Inflammatory macrophage (primary cell): ENCODE measurements around the gene NUDT7.

Experiments
- DNase-seq, 2 donors: peaks; one replicate each; pipeline ENCODE4 v3.0.0-alpha.2; 2020 to 2022

Gene NUDT7

DNA sequence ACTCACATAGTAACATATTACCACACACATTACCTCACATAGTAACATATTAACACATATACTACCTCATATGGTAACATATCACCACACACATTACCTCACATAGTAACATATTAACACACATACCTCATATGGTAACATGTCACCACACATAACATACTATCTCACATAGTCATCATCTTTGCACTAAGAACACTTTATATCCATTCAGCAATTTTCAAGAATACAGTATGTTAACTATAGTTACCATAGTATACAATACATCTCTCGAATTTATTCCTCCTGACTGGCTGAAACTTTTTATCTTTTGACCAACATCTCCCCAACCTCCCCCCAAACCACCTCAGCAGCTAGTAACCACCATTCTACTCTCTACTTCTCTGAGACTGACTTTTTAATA, 7.6 kb downstream of the NUDT7 start:
- DNase-seq, result no peak

DNA sequence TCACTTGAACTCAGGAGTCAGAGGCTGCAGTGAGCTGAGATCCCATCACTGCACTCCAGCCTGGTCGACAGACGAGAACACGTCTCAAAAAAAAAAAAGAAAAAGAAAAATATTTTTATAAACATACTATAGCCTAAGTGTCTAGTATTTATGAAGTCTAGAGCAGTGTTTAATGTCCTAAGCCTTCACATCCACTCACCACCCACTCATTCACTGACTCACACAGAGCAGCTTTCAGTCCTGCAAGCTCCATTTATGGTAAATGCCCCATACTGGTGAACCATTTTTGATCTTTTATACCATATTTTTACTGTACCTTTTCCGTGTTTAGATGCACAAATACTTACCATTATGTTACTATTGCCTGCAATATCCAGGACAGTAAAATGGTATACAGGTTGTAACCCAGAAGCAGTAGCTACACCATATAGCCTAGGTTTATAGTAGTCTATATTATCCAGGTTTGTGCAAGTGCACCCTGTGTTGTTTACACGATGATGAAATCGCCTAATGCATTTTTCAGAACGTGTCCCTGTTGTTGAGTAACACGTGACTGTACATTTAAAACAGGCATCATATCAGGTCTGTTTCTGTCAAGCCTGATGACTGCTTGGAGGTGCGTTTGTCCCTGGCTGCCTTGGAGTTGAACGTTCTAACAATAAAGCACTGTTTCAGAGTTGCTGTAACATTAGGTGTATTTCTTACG, 10.1 kb downstream of the NUDT7 start:
- DNase-seq, result peak; percentile 32 to 70

DNA sequence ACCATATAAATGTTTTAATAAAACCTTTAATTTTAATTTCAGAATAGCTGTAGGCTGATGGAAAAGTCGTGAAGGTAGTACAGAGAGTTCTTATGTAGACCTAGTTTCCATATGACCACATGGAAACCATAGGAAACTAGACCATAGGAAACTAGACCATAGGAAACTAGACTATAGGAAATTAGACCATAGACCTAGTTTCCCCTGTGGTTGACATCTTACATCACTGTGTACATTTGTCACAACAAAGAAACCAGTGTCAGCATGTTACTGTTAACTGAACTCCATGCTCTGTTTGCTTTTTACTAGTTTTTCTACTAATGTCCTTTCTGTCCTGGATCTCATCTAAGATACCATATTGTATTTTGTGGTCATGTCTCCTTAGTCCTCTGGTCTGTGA, 14.6 kb downstream of the NUDT7 start:
- peak in 1 of 2 donors; percentile 4 for DNase-seq

DNA sequence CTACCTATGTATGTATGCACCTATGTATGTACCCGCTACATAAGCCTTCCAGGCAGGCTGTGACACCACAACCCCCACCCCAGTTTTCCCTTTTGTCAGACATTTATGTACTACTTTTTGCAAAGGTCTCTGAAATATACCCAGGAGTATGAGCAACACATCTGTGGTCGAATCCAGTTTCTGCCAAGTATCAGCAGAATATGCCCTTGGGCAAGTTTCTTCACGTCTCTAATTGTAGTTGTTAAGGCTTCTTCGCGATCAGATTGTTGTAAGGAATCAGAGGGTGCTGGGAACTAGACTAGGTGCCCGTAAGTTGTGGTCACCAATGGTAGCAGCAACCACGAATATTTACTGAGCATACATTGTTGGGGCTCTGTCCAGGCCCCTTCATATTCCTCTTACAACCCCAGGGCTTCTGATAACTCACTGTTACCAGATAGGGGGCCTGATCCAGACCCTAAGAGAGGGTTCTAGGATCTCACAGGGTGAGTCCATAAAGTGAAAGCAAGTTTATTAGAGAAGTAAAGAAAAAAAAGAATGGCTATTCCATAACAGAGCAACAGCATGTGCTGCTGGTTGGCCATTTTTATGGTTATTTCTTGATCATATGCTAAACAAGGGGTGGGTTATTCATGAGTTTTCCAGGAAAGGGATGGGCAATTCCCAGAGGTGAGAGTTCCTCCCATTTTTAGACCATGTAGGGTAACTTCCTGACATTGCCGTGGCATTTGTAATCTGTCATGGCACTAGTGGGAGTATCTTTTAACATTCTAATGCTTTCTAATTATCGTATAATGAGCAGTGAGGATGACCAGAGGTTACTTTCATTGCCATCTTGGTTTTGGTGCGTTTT, 16.6 kb downstream of the NUDT7 start:
- no peak for DNase-seq

DNA sequence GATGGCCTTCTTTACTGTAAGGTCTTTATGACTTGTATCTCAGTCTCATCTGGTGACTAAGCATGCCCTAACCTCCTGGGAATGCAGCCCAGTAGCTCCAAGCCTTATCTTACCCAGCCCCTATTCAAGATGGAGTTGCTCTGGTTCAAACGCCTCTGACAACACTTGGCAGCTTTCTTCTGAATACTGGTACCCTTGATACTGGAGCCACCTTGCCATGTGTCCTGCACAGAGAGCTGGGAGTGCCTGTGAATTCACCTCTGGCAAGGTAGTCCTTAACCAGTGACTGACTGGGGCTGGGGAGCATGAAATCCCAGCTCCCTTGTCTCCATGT, 17.2 kb downstream of the NUDT7 start:
- no peak for DNase-seq

DNA sequence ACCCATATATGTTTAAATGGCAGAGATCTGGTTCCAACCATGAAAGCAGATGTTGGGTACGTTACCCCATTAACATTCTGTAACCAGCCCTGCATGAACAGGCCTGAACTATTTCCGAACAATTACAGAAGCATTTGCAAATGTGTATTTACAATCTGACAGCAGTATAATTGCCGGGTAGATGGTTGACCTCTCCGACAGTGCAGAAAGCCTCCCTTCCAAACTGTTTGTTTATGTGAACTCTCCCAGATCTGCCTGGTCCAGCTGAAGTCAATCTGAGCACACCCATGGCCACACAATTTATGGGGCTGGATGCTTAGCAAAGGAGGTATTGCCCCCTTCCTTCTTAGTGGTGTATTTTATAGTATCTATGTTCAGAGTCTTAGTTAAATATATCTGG, 21.8 kb downstream of the NUDT7 start:
- DNase-seq, result no peak

DNA sequence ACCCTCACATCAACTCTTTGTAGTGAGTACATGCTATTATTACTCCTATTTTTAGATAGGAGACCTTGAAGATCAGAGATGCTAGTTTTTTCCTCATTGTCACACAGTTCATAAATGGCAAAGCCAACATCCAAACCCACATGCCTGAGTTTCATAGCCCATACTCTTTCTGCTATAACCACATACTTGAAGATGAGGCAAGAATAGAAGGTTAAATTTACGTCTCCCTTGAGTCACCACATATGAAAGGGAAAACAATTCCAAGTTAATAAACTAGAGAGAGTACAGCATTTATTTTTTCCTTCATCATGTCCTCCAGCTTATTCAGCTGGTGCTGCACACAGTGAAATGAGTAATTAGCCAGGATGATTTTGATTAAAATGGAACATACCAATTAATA, 23.7 kb downstream of the NUDT7 start:
- no peak for DNase-seq

DNA sequence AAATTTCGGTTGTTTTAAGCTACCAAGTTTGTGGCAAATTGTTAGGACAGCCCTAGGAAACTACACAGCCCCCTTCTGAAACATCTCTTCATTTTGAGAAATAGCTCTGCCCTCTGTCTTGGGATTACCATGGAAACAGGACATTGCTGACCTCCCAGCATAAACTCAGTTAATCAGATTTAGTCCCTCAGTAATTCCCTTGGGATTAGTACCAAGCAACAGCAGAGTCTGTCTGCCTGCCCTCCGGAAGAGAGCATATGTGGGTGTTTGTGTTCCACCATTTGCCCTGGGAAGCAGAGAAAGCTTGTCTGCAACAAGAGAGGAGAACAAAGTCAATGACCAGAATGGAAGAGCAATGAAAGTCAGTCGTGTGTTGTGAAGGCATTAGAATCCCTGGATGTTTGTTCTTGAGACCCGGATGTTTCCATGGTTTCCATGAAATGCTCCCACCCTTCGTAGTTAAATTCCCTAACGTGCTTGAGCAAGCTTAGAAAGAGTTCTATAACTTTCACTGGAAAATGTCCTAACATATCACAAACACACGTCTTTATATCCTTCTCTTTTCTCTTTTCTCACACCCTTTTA, 26.2 kb downstream of the NUDT7 start:
- DNase-seq, result no peak

DNA sequence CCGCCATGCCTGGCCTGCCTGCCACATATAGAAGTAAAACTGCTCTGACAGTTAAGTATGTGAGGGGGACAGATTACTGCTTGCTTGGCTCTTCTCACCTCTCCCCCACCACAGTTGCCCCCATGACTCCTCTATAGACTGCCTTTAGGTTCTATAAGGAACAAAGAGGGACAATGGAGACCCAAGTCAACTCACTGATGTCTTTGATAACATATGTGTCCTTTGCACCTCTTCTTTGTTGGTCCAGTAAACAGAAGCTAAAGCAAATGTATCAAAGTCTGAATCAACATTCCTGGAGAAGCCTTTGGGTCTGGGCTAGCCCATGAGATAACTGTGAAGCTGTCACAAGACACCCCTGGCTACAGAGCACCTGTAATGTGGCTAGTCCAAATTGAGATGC, 27.1 kb downstream of the NUDT7 start:
- no peak for DNase-seq

DNA sequence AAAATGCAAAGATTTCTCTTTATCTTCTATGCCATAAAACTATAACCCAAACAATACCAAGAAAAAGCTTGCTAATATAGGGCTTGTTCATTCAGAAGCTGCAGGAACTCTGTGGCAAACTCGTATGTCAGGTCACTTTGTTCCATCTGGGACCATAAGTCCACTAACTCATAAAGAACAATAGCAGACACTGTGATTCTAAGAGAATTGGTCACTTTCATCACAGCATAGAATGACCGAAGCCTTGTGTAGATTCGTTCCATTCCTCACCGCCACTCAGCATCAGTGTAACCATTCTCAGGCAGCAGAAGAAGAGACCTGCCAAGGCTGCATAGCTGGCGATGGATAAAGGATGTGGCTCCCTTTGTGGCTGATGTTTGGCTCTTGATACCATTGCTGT, 35.7 kb downstream of the NUDT7 start:
- no peak for DNase-seq

DNA sequence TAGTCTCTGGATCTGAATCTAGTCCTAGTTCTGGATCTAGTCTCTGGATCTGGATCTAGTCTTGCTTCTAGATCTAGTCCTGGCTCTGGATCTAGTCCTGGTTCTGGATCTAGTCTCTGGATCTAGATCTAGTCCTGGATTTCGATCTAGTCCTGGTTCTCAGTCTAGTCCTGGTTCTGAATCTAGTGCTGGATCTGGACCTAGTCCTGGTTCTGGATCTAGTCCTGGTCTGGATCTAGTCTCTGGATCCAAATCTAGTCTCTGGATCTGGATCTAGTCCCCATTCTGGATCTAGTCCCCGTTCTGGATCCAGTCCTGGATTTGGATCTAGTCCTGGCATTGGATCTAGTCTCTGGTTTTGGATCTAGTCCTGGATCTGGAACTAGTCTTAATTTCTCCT, 36.2 kb downstream of the NUDT7 start:
- no peak for DNase-seq

DNA sequence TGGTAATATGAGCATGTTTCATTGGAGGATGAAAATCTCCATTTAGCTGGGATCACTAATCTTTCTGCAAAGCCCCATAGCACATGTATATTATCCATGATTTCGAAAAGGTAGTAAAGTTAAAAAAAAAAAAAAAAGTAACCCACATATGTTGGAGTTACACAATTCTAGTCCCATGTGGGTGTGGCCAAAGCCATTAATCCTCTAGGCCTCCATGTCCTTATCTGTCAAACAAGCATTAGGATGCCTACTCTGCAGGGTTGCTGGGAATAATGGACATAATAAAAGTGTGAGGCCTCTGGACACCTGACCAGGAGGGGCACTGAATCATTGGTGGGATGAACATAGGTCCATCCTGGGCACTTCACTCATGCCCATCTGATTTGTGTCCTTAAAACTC, 36.9 kb downstream of the NUDT7 start:
- no peak for DNase-seq

DNA sequence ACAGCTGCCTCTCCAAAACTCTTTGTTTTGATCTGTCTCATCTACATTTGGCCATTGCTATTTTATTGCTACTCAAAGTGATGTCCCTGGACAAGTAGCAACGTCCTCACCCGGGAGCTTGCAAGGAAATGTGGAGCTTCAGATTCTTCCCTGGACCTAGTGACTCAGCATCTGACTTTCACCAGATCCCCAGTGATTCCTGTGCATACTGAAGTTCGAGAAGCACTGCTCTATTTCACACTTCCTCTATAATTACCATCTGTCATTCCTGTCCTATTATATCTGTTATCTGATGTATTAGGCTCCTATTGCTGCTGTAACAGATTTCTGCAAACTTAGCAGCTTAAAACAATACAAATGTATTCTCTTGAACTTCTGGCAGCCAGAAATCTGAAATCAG, 37.5 kb downstream of the NUDT7 start:
- DNase-seq, result no peak

DNA sequence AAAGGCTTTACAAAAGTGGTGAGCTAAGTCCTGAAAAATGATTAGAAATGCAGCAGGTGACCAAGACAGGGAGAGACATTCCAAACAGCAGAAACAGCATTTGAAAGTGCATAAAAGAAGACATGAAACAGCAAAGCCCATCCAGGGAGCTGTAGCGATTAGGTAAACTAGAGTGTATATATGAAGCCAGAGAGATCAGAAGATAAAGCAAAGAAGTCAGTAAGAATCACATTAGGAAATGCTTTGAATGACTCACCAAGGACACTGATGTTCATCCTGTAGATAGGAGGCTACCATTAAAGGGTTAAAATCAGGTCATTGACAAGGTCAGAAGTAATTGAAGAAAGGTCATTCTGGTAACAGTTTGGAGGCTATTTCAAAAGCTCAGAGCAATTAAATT, 38.5 kb downstream of the NUDT7 start:
- DNase-seq, result no peak

DNA sequence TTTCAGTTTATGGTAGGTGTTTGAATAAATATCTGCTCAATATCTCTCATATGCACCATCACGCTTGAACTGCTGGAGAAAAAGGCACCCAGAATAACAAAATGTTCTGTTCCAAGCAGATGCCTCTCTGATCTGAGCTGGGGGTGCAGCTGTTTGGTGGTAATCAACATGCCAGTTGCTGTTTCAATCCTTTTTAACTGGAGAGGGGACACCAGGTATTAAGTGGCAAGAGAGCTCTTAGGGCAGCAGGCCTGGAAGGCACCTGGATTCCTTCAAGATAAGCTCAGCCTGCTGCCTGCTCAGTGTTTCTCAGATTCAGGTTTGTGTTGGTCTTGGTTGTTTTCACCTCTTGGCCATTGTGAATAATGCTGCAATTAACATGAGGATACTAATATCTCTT, 38.9 kb downstream of the NUDT7 start:
- no peak for DNase-seq

DNA sequence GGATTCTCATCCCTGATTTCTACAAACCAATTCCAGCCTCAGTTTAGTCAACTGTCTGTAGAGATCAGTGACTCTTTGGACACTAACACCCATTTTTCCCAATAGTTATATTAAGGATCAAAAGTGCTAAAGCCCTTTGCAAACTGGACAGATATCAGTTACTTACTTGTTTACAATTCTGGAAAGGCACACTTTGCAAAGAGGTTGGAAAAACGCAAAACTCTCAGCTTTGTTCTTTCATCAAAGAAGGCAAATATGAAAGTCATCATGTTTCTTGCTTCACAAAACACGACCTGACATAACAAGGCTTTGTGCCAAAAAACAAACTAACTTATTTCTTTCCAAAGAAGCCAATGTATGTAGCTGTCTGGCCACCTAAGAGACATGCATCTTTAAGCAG, 39.9 kb downstream of the NUDT7 start:
- DNase-seq, result no peak

DNA sequence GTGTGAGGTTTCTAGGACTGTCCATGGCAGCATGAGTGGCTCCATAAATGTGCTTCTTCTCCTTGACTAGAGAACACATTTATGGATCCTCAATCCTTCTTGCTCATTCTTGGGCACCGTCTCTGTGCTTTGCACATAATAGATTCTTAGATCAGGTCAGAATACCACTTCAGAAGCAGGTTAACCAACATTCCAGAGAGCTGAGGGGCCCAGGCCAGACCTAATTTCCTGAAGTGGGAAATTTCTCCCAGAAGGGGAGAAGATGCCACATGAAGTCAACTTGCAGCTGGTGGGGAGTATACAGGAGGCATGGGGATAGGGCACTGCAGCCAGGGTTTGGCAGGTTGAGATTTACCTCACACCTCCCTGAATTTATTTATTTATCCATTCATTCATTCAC, 41.7 kb downstream of the NUDT7 start:
- DNase-seq, result no peak

DNA sequence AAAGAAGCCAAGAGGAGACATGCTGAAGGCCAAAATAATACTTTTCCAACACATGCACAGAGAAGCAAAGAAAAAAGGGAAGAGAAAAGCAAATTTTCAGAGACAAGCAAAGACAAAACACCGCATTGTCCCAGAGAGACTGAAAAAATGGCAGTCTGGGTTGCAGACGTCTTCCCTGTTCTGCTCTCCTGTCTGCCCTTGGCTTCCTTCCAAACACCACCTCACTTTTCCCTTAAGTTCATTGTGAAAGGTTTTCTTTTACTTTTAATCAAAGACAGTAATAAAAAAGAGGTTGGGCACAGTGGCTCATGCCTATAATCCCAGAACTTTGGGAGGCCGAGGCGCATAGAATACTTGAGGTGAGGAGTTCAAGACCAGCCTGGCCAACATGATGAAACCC, 44.9 kb downstream of the NUDT7 start:
- no peak for DNase-seq

DNA sequence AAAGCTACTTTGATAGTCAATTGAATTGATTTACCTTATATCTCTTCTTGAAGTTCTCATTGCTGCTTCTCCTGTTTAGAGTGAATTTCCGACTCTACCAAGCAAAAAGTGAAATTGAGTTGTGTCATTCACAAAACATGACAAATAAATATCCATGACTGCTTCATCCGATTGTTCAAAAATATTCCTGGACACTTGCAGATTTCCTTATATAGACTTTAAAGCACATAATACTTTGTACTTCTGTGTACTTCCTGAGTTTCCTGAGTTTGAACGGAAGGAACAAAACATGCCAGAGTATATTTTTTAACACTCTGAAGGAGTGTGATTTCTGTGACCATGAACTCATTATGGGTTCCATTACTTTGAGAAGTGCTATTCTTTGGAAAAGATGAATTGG, 45.5 kb downstream of the NUDT7 start:
- DNase-seq, result no peak

DNA sequence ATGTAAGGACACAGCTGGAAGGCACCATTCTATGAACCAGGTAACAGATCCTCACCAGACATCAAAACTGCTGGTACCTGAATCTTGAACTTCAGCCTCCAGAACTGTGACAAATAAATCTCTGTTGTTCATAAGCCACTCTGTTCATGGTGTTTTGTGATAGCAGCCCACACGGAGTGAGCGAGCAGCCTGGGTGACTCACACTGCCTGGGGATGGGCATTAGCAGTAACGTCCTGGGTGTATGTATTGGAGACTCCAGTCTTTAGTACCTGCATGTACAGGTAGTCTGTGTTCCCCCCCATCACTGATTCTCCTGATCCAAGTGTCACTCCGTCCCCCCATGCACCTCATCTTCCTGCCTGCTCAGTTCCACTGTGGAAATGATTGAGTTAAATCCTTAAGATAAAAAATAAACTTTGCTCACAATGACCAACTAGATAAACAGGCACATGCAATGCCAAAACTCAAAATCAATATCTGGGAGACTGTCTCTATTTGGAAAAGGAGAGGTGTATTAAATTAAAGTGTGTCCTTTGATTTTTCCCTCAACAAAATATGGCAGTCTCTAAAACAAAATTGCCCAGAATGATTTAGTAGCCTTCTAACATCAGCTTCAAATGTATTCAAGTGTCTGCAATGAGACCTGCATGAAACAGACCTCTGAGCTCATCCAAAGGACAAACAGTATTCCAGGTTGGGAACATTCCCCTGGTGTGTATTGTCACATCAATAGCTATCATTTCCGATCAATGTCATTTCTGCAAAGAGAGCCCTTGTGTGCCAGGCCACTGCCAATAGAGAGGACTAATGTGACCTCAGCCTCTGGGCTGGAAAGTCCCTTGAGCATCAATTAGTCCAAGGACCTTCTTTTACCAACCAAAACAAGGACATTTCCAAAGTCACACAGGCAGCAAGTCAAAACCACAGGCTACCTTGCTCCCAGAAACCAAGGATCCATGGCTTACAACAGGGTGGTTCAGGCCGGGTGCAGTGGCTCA, 53.9 kb downstream of the NUDT7 start:
- DNase-seq, result no peak

DNA sequence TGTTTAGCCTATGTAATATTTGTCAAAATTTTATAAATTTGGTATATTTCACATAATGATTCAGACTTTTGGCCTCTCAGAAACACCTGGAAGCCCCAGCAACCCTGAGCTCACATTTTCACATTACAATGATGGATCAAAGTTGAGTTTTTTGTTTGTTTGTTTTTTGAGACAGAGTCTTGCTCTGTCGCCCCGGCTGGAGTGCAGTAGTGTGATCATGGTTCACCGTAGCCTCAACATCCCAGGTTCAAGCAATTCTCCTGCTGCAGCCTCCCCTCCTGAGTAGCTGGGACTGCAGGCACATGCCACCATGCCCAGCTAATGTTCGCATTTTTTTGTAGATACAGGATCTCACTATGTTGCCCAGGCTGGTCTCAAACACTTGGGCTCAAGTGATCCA, 55.4 kb downstream of the NUDT7 start:
- no peak for DNase-seq

DNA sequence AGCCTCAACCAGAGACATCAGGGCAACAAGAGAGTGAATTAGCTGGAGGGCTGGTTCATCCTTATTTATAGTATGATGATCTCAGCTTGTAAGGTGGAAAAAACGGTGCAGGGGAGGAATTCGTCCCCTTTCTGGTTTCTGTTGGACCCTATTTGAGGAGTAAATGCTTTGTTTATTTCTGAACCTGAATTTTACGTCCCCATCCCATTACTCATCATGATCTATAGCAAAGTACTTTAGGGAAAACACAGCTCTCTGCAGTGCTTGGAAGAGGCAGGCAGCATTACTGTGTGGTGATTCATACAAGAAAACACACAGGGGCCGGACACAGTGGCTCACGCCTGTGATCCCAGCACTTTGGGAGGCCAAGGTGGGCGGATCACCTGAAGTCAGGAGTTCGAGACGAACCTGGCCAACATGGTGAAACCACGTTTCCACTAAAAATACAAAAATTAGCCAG, 58.1 kb downstream of the NUDT7 start:
- no peak for DNase-seq

DNA sequence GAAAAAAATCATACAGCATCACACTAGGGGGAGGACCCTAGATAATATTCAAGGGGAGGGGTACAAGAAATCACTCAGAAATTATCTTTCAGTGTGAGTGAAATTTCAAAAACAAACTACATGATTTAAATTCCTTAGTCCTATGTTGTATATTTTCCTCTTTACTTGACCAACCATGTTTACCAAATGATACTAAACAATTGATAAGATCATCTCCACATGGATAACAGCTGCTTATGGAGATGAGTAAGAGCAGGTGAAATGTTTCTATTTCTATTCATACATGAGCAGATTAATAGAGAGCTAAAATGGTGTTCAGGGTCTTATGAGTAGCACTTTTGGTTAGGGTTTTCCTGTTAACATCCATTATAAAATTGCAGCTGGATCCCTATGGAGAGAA, 58.8 kb downstream of the NUDT7 start:
- DNase-seq, result no peak
